Neutrophil (primary cell): ENCODE data around the gene MDFIC2.

Source experiments
- H3K27ac ChIP-seq: fragments of 200-600 bp; sonication (generic); 2 replicates; pipeline ENCODE4 v1.5.1; 2016; ENCODE audit warnings: mild to moderate bottlenecking, moderate library complexity
- H3K27me3 ChIP-seq: fragments of 200-600 bp; sonication (generic); 2 replicates; pipeline ENCODE4 v1.6.0; 2016; ENCODE audit warnings: mild to moderate bottlenecking
- H3K36me3 ChIP-seq: fragments of 200-600 bp; sonication (generic); 2 replicates; pipeline ENCODE4 v1.5.1; 2017
- H3K4me1 ChIP-seq, 2 experiments: fragments of 200-600 bp in 1 of 2; sonication (generic) in 1 of 2; 1 replicate in 1 of 2; 2 replicates in 1 of 2; pipeline versions ENCODE4 v1.5.1 to v1.6.1; 2013 to 2016; ENCODE audit warnings: low read depth in 1 of 2, low read length in 1 of 2, mild to moderate bottlenecking in 1 of 2, moderate library complexity in 1 of 2; ENCODE audit not compliant: control insufficient read depth in 1 of 2, insufficient read depth in 1 of 2
- H3K4me3 ChIP-seq, 2 experiments: fragments of 200-600 bp in 1 of 2; sonication (generic) in 1 of 2; 1 replicate in 1 of 2; 2 replicates in 1 of 2; pipeline ENCODE4 v1.5.1; 2013 to 2016; ENCODE audit warnings: low read depth in 1 of 2, low read length in 1 of 2, mild to moderate bottlenecking in 1 of 2, moderate library complexity in 1 of 2
- H3K9me3 ChIP-seq: fragments of 200-600 bp; sonication (generic); 2 replicates; pipeline ENCODE4 v1.5.1; 2016
- CTCF ChIP-seq: fragments of 200-600 bp; sonication (generic); IDR thresholded peaks from 2 replicates; pipeline ENCODE4 v1.5.1; 2016; ENCODE audit warnings: antibody characterized with exemption

Gene MDFIC2

DNA sequence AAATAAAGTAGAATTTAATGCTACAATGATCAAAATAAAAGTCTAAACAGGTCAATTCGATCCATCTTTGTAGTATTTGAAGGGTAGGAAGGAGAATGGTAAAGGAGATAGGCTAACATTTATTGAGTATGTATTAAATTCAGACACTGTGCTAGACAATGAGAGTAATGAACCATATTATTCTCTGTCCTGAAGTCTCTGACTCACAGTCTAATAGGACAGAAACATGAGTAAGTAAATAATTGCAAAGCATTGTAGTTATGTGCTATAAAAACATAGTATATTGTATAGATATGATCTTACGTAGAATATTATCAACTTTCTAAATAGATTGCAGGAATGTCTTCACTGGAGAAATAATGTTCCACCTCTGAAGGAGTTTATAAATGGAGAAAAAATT is 64.5 kb downstream of the MDFIC2 start:
- Histone ChIP-seq H3K27me3 (no peaks in the 10 kb centered on the region), H3K36me3 (no peaks in the 10 kb centered on the region), H3K4me1 (no peaks in the 10 kb centered on the region), H3K27ac (no peak overlapping the region), H3K9me3 (no peaks in the 10 kb centered on the region), H3K4me3 (no peak overlapping the region)
- no peak for TF ChIP-seq CTCF

DNA sequence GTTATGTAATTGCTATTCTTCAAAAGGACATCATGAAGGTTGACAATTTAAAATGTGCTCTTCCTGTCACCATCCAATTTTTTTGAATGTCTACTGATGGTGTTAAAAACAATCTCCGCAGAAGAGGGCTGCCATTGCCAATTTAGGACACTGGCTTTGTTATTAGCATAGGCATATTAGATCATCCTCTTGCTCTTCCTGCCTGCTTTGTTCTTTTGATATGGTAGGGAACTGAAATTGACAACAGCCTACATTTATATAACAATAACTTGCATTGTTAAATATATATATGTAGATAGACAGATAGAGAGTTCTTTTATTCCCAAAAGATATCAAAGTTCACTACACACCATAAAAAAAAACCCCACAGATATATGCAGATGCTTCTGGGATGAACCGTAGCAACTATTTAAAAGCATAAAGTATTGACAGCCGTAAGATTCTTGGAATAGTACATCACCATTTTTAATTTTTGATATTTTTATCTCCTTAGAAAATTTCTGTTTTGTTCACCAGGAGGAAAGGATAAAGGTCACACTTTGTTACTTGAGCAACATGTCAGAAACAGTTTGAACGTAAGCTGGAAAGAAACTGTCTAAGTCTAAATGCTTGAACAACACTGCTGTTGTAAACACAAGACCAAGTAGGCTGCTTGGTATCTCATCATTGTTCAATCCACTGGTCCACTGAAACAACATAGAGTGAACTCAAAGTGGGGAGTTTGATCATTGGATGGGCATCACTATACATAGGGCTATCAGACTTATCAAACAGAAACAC is 66.5 kb downstream of the MDFIC2 start:
- Histone ChIP-seq H3K9me3 (no peaks in the 10 kb centered on the region), H3K36me3 (no peaks in the 10 kb centered on the region), H3K27ac (no peak overlapping the region), H3K4me3 (no peak overlapping the region), H3K4me1 (no peaks in the 10 kb centered on the region), H3K27me3 (no peaks in the 10 kb centered on the region)
- no peak for TF ChIP-seq CTCF

DNA sequence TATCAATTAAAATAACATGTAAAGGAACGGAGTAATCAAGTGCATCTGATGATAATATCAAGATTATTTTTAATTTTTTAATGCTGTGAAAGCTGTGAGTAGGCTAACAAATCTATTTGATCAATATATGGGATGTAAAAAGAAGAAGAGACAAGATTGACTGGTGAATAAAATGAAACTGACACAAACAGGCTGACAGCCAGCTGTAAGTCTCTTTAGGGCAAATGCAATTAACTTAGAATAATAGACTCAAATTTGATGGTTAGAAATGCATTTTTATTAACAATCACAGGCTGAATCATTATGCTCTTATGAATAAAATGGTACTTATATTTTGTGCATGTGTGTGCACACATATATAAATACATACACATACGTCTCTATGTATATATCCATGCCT is 68.0 kb downstream of the MDFIC2 start:
- no peak for TF ChIP-seq CTCF
- Histone ChIP-seq H3K4me3 (no peak overlapping the region), H3K36me3 (no peaks in the 10 kb centered on the region), H3K27ac (no peak overlapping the region), H3K9me3 (no peaks in the 10 kb centered on the region), H3K27me3 (no peaks in the 10 kb centered on the region), H3K4me1 (no peaks in the 10 kb centered on the region)

- Histone ChIP-seq H3K4me3 (no peak overlapping the region), H3K27me3 (no peaks in the 10 kb centered on the region), H3K4me1 (no peaks in the 10 kb centered on the region), H3K9me3 (no peaks in the 10 kb centered on the region), H3K36me3 (no peaks in the 10 kb centered on the region), H3K27ac (no peak overlapping the region)
- no peak for TF ChIP-seq CTCF
Observed at GRCh38 chr3:70242297-70242882, 70.0 kb downstream of the MDFIC2 start.

DNA sequence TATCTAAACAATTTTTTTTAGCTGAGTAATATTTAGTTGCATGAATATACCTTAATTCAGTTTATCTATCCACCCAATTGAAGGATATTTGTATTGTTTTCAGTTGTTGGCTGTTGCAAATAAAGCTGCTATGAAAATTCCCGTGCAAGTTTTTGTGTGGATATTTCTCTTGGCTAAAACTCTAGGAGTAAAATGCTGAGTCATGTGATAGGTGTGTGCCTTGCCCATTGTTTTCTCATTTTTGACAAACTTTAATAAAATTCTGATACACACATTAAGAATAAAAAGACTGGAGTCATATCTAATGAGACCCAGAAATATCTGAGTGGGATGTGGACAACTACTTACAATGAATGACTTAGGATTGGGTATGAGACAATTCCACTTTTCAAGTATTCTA is 78.6 kb downstream of the MDFIC2 start:
- TF ChIP-seq CTCF, result no peak
- Histone ChIP-seq H3K36me3 (no peaks in the 10 kb centered on the region), H3K9me3 (no peaks in the 10 kb centered on the region), H3K4me3 (no peak overlapping the region), H3K4me1 (no peaks in the 10 kb centered on the region), H3K27ac (no peak overlapping the region), H3K27me3 (no peaks in the 10 kb centered on the region)
